ENCODE data around the gene WDR13. TPM values are rescaled to one million over a fixed set of nuclear protein-coding genes. Genes with fewer than 3 reads are reported as not detected.
A peak's percentile ranks its signal among the peaks of the same experiment; 100 is the strongest.

WDR13 gene
- total RNA-seq, 1 experiment from 2014 or later: 106 TPM

GRCh38 chrX:48590203-48591103, 6.8 kb upstream of the WDR13 start:
- Histone ChIP-seq H3K79me2 (ENCODE audit: low read length) (no peaks in the 10 kb centered on the region), H4K20me1 (ENCODE audit: low read length) (no peaks in the 10 kb centered on the region), H3K4me1 (ENCODE audit: insufficient read depth, low read length) (peaks cover 9% of the 10 kb centered on the region; the same call in 1 of the 2 replicates), H3K27me3 (ENCODE audit: low read length) (no peaks in the 10 kb centered on the region), H3K9me2 (replicated peaks; ENCODE audit: low read length) (no peaks in the 10 kb centered on the region), H3K36me3 (ENCODE audit: low read depth, low read length) (no peaks in the 10 kb centered on the region), H3K9ac (ENCODE audit: low read length) (no peak overlapping the region), H3K9me3 (ENCODE audit: low read length) (no peaks in the 10 kb centered on the region), H3K4me2 (ENCODE audit: low read length) (no peak overlapping the region), H3F3A (ENCODE audit: low read length, unreplicated experiment) (no peaks in the 10 kb centered on the region), H3K4me3 (ENCODE audit: low read length) (no peak overlapping the region), H2AFZ (ENCODE audit: low read length) (no peak overlapping the region), H3K27ac (ENCODE audit: low read length) (no peak overlapping the region)
- POLR2A ChIA-PET (ENCODE audit: unreplicated experiment): no interaction called here
- CTCF ChIA-PET: no interaction called here
- BruUV-seq (replicated peaks): no TSS peak
- TF ChIP-seq EZH2 (IDR thresholded peaks at IDR 0.05; ENCODE audit: low read length, unreplicated experiment) (no peak), CTCF (conservative IDR thresholded peaks at IDR 0.05; ENCODE audit: low read depth, low read length) (no peak), EZH2phosphoT487 (IDR thresholded peaks at IDR 0.05; ENCODE audit: borderline replicate concordance, low read length) (no peak)
- intact Hi-C loops (cut with micrococcal nuclease): no loop called here
- ATAC-seq: no peak
- DNase-seq: no peak

- TF ChIP-seq CTCF (conservative IDR thresholded peaks at IDR 0.05; ENCODE audit: low read depth, low read length) (0 out of 2 replicates have a peak, but pooled peaks have one; percentile 19), EZH2phosphoT487 (IDR thresholded peaks at IDR 0.05; ENCODE audit: borderline replicate concordance, low read length) (no peak)
- POLR2A ChIA-PET (ENCODE audit: unreplicated experiment): no interaction called here
These were observed 6.0 kb upstream of the WDR13 start for GRCh38 chrX:48591255-48591791.

More at GRCh38 chrX:48591255-48591791, 6.0 kb upstream of the WDR13 start:
- H3K79me2 ChIP-seq (ENCODE audit: low read length): no peaks in the 10 kb centered on the region
- H2AFZ ChIP-seq (ENCODE audit: low read length): 0 out of 2 replicates have a peak overlapping the region, but pooled peaks have one; percentile 42
- no peaks in the 10 kb centered on the region for H4K20me1 ChIP-seq (ENCODE audit: low read length)
- H3K4me2 ChIP-seq (ENCODE audit: low read length): no peak overlapping the region
- no peaks in the 10 kb centered on the region for H3K9me2 ChIP-seq (replicated peaks; ENCODE audit: low read length)
- ATAC-seq: peak; percentile 80
- peak overlapping the region; percentile 23; the same call in 1 of the 2 replicates for H3K27ac ChIP-seq (ENCODE audit: low read length)
- H3K4me1 ChIP-seq (ENCODE audit: insufficient read depth, low read length): peaks cover 9% of the 10 kb centered on the region; the same call in 1 of the 2 replicates
- H3K9me3 ChIP-seq (ENCODE audit: low read length): no peaks in the 10 kb centered on the region
- H3K27me3 ChIP-seq (ENCODE audit: low read length): no peaks in the 10 kb centered on the region
- no peak overlapping the region for H3K4me3 ChIP-seq (ENCODE audit: low read length)
- no peaks in the 10 kb centered on the region for H3F3A ChIP-seq (ENCODE audit: low read length, unreplicated experiment)
- DNase-seq: peak; percentile 55
- no peaks in the 10 kb centered on the region for H3K36me3 ChIP-seq (ENCODE audit: low read depth, low read length)
- intact Hi-C loops (cut with micrococcal nuclease): no loop called here
- H3K9ac ChIP-seq (ENCODE audit: low read length): no peak overlapping the region
- no TSS peak for BruUV-seq (replicated peaks)
- CTCF ChIA-PET: no interaction called here
